ENCODE results near the gene KLHDC7A. TPM values are rescaled to one million over a fixed set of nuclear protein-coding genes. Genes with fewer than 3 reads are reported as not detected.

The KLHDC7A gene
- total and polyA plus RNA-seq, 2 of the 4 experiments (the other 2 are of a cell fraction), result not detected

GRCh38 chr1:18511149-18511873 lies 30.6 kb downstream of the KLHDC7A start:
- in situ Hi-C loops (cut with MboI; ENCODE audit: low sequenced_read_pairs) (no loop called here), intact Hi-C loops (cut with micrococcal nuclease) (no loop called here), dilution Hi-C loops (cut with HindIII; ENCODE audit: low sequenced_read_pairs, unreplicated experiment) (no loop called here)
- H3K9me1 ChIP-seq (ENCODE audit: insufficient read depth, low read length), result no peaks in the 10 kb centered on the region
- H3K9me3 ChIP-seq (ENCODE audit: control insufficient read depth, insufficient read depth, low read length), result peaks cover 12% of the 10 kb centered on the region
- no peaks in the 10 kb centered on the region for H4K20me1 ChIP-seq (ENCODE audit: insufficient read depth, low read length)
- H2BK20ac ChIP-seq (ENCODE audit: low read depth, low read length), result no peak overlapping the region
- H2BK120ac ChIP-seq (ENCODE audit: low read depth, low read length), result no peak overlapping the region
- H4K5ac ChIP-seq (ENCODE audit: low read depth, low read length), result no peak overlapping the region
- DNase-seq (no peak), ATAC-seq (ENCODE audit: low read depth) (no peak)
- no peak overlapping the region for H4K91ac ChIP-seq (ENCODE audit: insufficient read depth, low read depth, low read length)
- no peaks in the 10 kb centered on the region for H3K27me3 ChIP-seq (ENCODE audit: control insufficient read depth, insufficient read depth, low read length)
- no peak overlapping the region for H2AK5ac ChIP-seq (ENCODE audit: low read depth, low read length)
- H2BK5ac ChIP-seq (ENCODE audit: low read depth, low read length, poor library complexity, severe bottlenecking), result no peak overlapping the region
- no peaks in the 10 kb centered on the region for H3K79me1 ChIP-seq (ENCODE audit: low read depth in 1 of 2, low read length in 2 of 2)
- H2BK15ac ChIP-seq (ENCODE audit: low read depth, low read length), result no peak overlapping the region
- no peaks in the 10 kb centered on the region for H3K36me3 ChIP-seq (ENCODE audit: control insufficient read depth, insufficient read depth, low read length)
- H3K4ac ChIP-seq (ENCODE audit: low read depth, low read length), result no peak overlapping the region
- no peak overlapping the region for H3K18ac ChIP-seq (ENCODE audit: low read depth, low read length)
- 40% methylated on average over 1 of the region's 5 CpGs; no CpG with 5 or more reads in 1 of the 2 experiments for WGBS, 2 experiments (ENCODE audit: extremely low coverage in 2 of 2, insufficient read length in 1 of 2)
- no peak overlapping the region for H3K14ac ChIP-seq (replicated peaks; ENCODE audit: low read depth, low read length)
- H3K4me1 ChIP-seq (ENCODE audit: control insufficient read depth, insufficient read depth, low read length), result no peaks in the 10 kb centered on the region
- no peak overlapping the region for H2AK9ac ChIP-seq (replicated peaks; ENCODE audit: low read depth, low read length, poor library complexity)
- no peak for TF ChIP-seq ELK1 (IDR thresholded peaks at IDR 0.05; ENCODE audit: borderline replicate concordance, low read depth, low read length)
- no peak for TF ChIP-seq FOS (IDR thresholded peaks at IDR 0.05; ENCODE audit: low read depth, low read length)
- no peak for TF ChIP-seq RCOR1 (IDR thresholded peaks at IDR 0.05; ENCODE audit: insufficient replicate concordance, low read length)
- TF ChIP-seq MAZ (IDR thresholded peaks at IDR 0.05; ENCODE audit: borderline replicate concordance, low read depth, low read length), result no peak
- no peak for TF ChIP-seq RFX5 (IDR thresholded peaks at IDR 0.05; ENCODE audit: low read depth, low read length)
- TF ChIP-seq CTCF (conservative IDR thresholded peaks at IDR 0.05; ENCODE audit: low read depth, low read length), result no peak
- TF ChIP-seq MAFK (IDR thresholded peaks at IDR 0.05; ENCODE audit: low read depth, low read length), result no peak
- TF ChIP-seq SMC3 (IDR thresholded peaks at IDR 0.05; ENCODE audit: low read depth, low read length), result no peak
- no peak for TF ChIP-seq MXI1 (IDR thresholded peaks at IDR 0.05; ENCODE audit: borderline replicate concordance, low read depth, low read length)
- TF ChIP-seq USF2 (IDR thresholded peaks at IDR 0.05; ENCODE audit: low read depth, low read length), result no peak
- no peak for TF ChIP-seq POLR2A (IDR thresholded peaks at IDR 0.05; ENCODE audit: low read depth, low read length)
- no peak for TF ChIP-seq CHD1 (IDR thresholded peaks at IDR 0.05; ENCODE audit: low read depth, low read length)
- TF ChIP-seq BHLHE40 (IDR thresholded peaks at IDR 0.05; ENCODE audit: low read depth, low read length), result no peak
- no peak for TF ChIP-seq RAD21 (IDR thresholded peaks at IDR 0.05; ENCODE audit: low read length)
- TF ChIP-seq NFE2L2 (IDR thresholded peaks at IDR 0.05; ENCODE audit: low read depth, low read length), result no peak
- H3K27ac ChIP-seq (ENCODE audit: insufficient read depth, low read length), result no peak overlapping the region
- no TSS peak for BruUV-seq (replicated peaks)
- no peak overlapping the region for H3K9ac ChIP-seq (ENCODE audit: low read depth, low read length)
- no peak overlapping the region for H2AFZ ChIP-seq (replicated peaks; ENCODE audit: low read length, poor library complexity)
- ChIA-PET CTCF (no interaction called here), POLR2A (ENCODE audit: unreplicated experiment) (interaction anchor here (0.7 kb wide), 1 partner anchor 82 kb away, joined by 3 read pairs; no protein-coding TSS in a partner anchor)
- H3K4me2 ChIP-seq (ENCODE audit: low read depth, low read length), result no peak overlapping the region
- no peak overlapping the region for H3K56ac ChIP-seq (ENCODE audit: extremely low read depth, insufficient read depth, low read length)
- no peak overlapping the region for H3K23ac ChIP-seq (ENCODE audit: low read depth, low read length)
- H4K8ac ChIP-seq (ENCODE audit: low read depth in 2 of 2, low read length in 2 of 2), result no peak overlapping the region
- no peak overlapping the region for H3K4me3 ChIP-seq (ENCODE audit: insufficient read depth, low read depth, low read length)

All from IMR-90 (cell line).